T-helper 2 cell treated with Interferon-gamma antibody and Interleukin-4, amounts not matched to agents 5 μg/mL and 100 μg/mL, for 36 hours (primary cell): Measurements from ENCODE around the gene PPP1R1B.
"Not testable (repeated sequence)": the region's sequence is repeated elsewhere in the genome, so short reads cannot be mapped to it uniquely, and the experiment has no call there.

Experiments used
- DNase-seq: peaks from one replicate; pipeline ENCODE4 v3.0.0; 2021; ENCODE audit warnings: low spot score
- H3K27ac Mint-ChIP-seq: one replicate; pipeline ENCODE4 v1.8.0; 2021; ENCODE audit warnings: mild to moderate bottlenecking, mixed read lengths
- H3K27me3 Mint-ChIP-seq: one replicate; pipeline ENCODE4 v1.8.0; 2021; ENCODE audit warnings: low read depth, mixed read lengths
- H3K36me3 Mint-ChIP-seq: one replicate; pipeline ENCODE4 v1.8.0; 2021; ENCODE audit warnings: low read depth, mixed read lengths
- H3K4me1 Mint-ChIP-seq: one replicate; pipeline ENCODE4 v1.8.0; 2021; ENCODE audit warnings: low read depth, mixed read lengths
- H3K4me3 Mint-ChIP-seq: one replicate; pipeline ENCODE4 v1.8.0; 2022; ENCODE audit warnings: mild to moderate bottlenecking, moderate library complexity, mixed read lengths
- H3K9me3 Mint-ChIP-seq: one replicate; pipeline ENCODE4 v1.8.0; 2021; ENCODE audit warnings: mixed read lengths

Gene PPP1R1B

DNA sequence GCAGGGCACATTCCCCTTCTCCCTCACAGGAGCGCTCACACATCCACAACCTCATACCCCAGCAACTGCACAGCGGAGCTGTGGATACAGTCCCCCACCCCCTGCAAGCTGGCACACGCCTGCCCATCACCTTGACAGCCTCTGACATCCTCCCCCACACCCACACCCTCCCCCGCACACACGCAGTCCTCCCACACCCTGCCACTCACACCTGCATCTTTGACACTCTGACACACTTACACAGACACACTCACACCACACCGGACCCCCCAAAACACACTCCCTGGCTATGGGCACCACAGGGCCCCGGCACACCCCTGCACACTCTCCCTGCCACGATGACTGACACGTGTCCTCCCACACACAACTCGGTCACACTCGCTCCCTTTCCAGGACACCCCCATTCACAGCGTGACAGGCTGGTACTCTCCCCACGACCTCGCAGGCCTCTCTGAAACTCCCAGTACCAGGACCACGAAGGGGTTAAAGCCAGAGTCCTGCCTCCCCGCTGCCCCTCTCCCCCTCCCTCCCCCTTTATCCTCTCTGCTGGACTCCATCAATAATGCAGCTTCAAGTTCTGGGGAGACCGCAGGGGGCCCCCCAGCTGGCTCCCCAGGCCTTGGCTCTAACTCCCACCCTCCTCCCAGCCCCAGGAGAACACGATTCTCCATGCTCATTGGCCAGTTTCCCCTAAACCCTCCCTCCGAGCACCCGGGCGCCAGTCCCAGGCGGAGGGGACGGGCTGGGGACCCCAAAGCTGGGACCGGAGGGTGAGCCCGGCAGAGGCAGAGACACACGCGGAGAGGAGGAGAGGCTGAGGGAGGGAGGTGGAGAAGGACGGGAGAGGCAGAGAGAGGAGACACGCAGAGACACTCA, at the start of gene PPP1R1B:
Gene PPP1R1B, plus strand, starts transcription at position 782 of the 876 bp plus-strand sequence. CDS start 441 bp downstream, outside the sequence.
- peaks cover 14% of the 10 kb centered on the region for H3K4me1 Mint-ChIP-seq
- H3K4me3 Mint-ChIP-seq = no peak within 1 kb of the TSS
- no peaks in the 10 kb centered on the region for H3K9me3 Mint-ChIP-seq
- peaks cover 61% of the 10 kb centered on the region for H3K27me3 Mint-ChIP-seq
- no peak for DNase-seq
- H3K36me3 Mint-ChIP-seq = no peaks in the 10 kb centered on the region
- H3K27ac Mint-ChIP-seq = no peak within 1 kb of the TSS

GRCh38 chr17:39578272-39578671, 48.5 kb upstream of the PPP1R1B start:
- DNase-seq = no peak
- Mint-ChIP-seq H3K4me3 (no peak overlapping the region), H3K27ac (no peak overlapping the region), H3K4me1 (peaks cover 4% of the 10 kb centered on the region), H3K36me3 (no peaks in the 10 kb centered on the region), H3K27me3 (peaks cover 10% of the 10 kb centered on the region), H3K9me3 (no peaks in the 10 kb centered on the region)

GRCh38 chr17:39579318-39580081, 47.3 kb upstream of the PPP1R1B start:
- no peak overlapping the region for H3K27ac Mint-ChIP-seq
- no peak for DNase-seq
- H3K4me1 Mint-ChIP-seq = no peaks in the 10 kb centered on the region
- H3K9me3 Mint-ChIP-seq = no peaks in the 10 kb centered on the region
- peaks cover 10% of the 10 kb centered on the region for H3K27me3 Mint-ChIP-seq
- H3K4me3 Mint-ChIP-seq = no peak overlapping the region
- H3K36me3 Mint-ChIP-seq = no peaks in the 10 kb centered on the region

DNA sequence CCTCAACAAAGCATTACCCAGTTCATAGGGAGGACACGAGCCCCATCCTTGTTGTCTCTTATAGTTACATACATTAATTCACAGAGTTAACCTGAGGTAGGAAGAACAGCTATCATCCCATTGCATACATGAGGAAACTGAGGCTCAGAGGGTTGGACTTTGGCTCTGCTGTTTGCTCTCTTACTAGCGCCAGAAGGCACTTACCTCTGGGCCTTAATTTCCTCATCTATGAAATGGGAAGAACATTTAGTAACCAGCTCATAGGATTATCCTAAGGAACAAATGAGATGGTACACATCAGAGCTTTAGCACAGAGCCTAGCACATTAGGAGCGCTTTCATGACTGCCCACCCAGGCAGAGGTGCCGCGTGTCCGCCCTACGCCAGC, 46.7 kb upstream of the PPP1R1B start:
- H3K36me3 Mint-ChIP-seq = no peaks in the 10 kb centered on the region
- no peaks in the 10 kb centered on the region for H3K9me3 Mint-ChIP-seq
- no peak overlapping the region for H3K4me3 Mint-ChIP-seq
- H3K27ac Mint-ChIP-seq = no peak overlapping the region
- DNase-seq = no peak
- H3K4me1 Mint-ChIP-seq = no peaks in the 10 kb centered on the region
- H3K27me3 Mint-ChIP-seq = peaks cover 5% of the 10 kb centered on the region

DNA sequence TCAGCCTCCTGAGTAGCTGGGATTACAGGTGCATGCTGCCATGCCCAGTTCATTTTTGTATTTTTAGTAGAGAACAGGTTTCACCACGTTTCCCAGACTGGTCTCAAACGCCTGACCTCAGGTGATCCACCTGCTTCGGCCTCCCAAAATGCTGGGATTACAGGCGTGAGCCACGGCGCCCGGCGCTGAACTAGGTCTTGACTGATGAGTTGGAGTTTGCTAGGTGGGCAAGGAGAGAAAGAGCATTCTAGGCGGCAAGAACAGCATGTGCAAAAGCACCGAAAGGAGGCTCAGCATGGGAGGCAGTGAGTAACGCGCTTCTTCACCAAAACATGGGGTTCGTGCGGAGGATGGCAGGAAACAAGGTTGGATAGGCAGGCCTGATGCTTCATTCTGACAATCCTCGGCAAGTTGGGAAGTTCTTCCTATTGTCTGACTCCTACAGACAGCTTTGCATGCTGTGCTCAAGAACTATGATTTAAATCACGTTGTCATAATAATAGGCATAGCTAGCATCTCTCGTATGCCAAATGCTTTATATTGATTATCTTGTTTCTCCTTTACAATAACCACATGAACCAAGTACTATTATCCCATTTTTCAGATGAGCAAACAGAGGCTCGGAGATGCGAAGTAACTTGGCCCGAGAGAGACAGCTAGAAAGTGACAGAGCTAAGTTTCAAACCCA, 45.5 kb upstream of the PPP1R1B start:
- Mint-ChIP-seq H3K4me3 (no peak overlapping the region), H3K4me1 (no peaks in the 10 kb centered on the region), H3K27me3 (peaks cover 3% of the 10 kb centered on the region), H3K36me3 (no peaks in the 10 kb centered on the region), H3K27ac (no peak overlapping the region), H3K9me3 (no peaks in the 10 kb centered on the region)
- DNase-seq = no peak

DNA sequence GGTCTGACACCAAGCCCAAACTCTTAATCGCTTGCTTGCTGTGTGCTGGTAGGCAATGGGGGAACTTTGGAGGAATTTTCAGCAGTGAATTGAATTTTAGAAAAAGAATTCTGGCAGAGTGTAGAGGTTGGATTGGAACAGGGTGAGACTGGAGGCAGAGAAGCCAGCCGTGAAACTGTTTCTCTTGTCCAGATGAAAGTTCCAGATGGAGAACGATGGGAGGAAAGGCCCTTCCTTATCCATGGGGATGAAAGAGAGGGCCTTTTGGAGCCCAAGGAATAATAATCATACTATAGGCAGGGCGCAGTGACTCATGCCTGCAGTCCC, 45.0 kb upstream of the PPP1R1B start:
- Mint-ChIP-seq H3K36me3 (no peaks in the 10 kb centered on the region), H3K27ac (no peak overlapping the region), H3K4me1 (no peaks in the 10 kb centered on the region), H3K27me3 (peaks cover 3% of the 10 kb centered on the region), H3K4me3 (no peak overlapping the region), H3K9me3 (no peaks in the 10 kb centered on the region)
- no peak for DNase-seq

GRCh38 chr17:39582658-39583057, 44.1 kb upstream of the PPP1R1B start:
- no peak overlapping the region for H3K27ac Mint-ChIP-seq

DNA sequence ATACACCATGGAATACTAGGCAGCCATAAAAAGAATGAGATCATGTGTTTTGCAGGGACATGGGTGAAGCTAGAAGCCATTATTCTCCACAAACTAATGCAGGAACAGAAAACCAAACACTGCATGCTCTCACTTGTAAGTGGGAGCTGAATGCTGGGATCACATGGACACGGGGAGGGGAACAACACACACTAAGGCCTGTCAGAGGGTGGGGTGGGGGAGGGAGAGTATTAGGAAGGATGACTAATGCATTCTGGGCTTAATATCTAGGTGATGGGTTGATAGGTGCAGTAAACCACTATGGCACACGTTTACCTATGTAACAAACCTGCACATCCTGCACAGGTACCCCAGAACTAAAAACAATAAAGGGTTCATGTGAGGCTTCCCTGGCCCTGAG, 36.6 kb upstream of the PPP1R1B start:
- not testable (repeated sequence) for H3K27ac Mint-ChIP-seq, H3K36me3 Mint-ChIP-seq, DNase-seq, H3K4me1 Mint-ChIP-seq, H3K9me3 Mint-ChIP-seq, H3K4me3 Mint-ChIP-seq
- H3K27me3 Mint-ChIP-seq = peaks cover 22% of the 10 kb centered on the region

More at GRCh38 chr17:39582658-39583057, 44.1 kb upstream of the PPP1R1B start:
- Mint-ChIP-seq H3K9me3 (no peaks in the 10 kb centered on the region), H3K27me3 (peaks cover 5% of the 10 kb centered on the region), H3K4me3 (no peak overlapping the region), H3K36me3 (no peaks in the 10 kb centered on the region), H3K4me1 (no peaks in the 10 kb centered on the region)
- no peak for DNase-seq

GRCh38 chr17:39591958-39592954, 34.5 kb upstream of the PPP1R1B start:
- Mint-ChIP-seq H3K4me1 (no peaks in the 10 kb centered on the region), H3K27ac (no peak overlapping the region), H3K27me3 (peaks cover 39% of the 10 kb centered on the region), H3K9me3 (no peaks in the 10 kb centered on the region), H3K4me3 (no peak overlapping the region), H3K36me3 (no peaks in the 10 kb centered on the region)
- no peak for DNase-seq

DNA sequence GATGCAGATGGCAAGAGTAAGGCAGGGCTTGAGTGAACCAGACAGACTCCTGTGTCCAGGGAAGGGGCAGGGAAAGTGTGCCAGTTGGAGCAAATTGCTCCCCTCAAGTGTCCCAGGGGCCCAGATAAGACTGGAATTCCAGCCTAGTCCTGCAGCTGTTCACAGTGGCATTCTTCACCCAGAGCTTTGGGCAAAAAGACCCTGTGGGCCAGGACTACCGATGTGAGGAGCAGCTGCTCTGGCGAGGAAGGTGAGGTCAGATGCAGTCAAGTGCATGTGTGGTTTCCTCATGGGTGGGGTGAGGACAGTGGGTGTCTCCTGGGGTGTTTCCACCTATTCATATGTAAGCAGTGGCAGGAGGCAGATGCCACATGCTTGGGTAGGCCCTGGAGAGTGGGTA, 33.4 kb upstream of the PPP1R1B start:
- no peaks in the 10 kb centered on the region for H3K9me3 Mint-ChIP-seq
- H3K4me3 Mint-ChIP-seq = no peak overlapping the region
- H3K27ac Mint-ChIP-seq = no peak overlapping the region

GRCh38 chr17:39595294-39595693, 31.5 kb upstream of the PPP1R1B start:
- H3K4me1 Mint-ChIP-seq = peaks cover 2% of the 10 kb centered on the region
- H3K36me3 Mint-ChIP-seq = no peaks in the 10 kb centered on the region
- no peak overlapping the region for H3K4me3 Mint-ChIP-seq
- H3K27ac Mint-ChIP-seq = no peak overlapping the region
- DNase-seq = no peak
- H3K27me3 Mint-ChIP-seq = peaks cover 65% of the 10 kb centered on the region
- no peaks in the 10 kb centered on the region for H3K9me3 Mint-ChIP-seq

More for the DNA sequence above, 33.4 kb upstream of the PPP1R1B start:
- no peak for DNase-seq
- Mint-ChIP-seq H3K27me3 (peaks cover 48% of the 10 kb centered on the region), H3K4me1 (peaks cover 2% of the 10 kb centered on the region), H3K36me3 (no peaks in the 10 kb centered on the region)

DNA sequence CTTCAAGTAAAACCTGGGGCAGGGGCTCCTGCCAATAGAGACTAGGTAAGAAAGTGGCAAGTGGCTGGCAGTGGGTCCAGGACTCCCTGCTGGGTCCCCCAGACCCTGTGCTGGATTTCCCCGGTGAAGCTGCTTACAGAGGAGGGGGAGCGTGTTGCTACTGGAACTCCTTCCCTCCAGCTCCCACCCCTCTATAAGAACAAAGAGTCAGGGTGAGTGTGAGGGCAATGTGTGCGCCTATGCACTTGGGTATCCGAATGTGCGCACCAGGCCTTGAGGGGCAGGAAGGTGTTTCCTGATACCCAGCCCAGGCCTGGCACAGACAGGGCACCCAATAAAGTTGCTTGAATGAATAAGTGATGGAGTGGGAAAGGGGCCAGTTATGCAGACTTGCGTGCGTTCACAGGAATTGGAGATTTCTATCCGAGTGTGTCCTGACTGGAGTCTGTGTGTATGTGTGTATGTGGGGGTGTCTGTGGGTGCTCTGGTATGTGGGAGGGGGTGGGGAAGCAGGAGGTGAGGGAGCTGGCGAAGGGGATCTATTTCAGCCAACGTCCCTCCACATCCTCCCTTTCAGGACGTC, 30.7 kb upstream of the PPP1R1B start:
- no peaks in the 10 kb centered on the region for H3K9me3 Mint-ChIP-seq
- no peaks in the 10 kb centered on the region for H3K36me3 Mint-ChIP-seq
- H3K4me1 Mint-ChIP-seq = peaks cover 2% of the 10 kb centered on the region
- no peak overlapping the region for H3K4me3 Mint-ChIP-seq
- peaks cover 72% of the 10 kb centered on the region for H3K27me3 Mint-ChIP-seq
- no peak overlapping the region for H3K27ac Mint-ChIP-seq
- DNase-seq = no peak
